ENCODE results near the gene ABLIM1. TPM values are rescaled to one million over a fixed set of nuclear protein-coding genes. Genes with fewer than 3 reads are reported as not detected.

ABLIM1 gene
- 3.1 and 8.5 TPM in 2 replicates for total RNA-seq

DNA sequence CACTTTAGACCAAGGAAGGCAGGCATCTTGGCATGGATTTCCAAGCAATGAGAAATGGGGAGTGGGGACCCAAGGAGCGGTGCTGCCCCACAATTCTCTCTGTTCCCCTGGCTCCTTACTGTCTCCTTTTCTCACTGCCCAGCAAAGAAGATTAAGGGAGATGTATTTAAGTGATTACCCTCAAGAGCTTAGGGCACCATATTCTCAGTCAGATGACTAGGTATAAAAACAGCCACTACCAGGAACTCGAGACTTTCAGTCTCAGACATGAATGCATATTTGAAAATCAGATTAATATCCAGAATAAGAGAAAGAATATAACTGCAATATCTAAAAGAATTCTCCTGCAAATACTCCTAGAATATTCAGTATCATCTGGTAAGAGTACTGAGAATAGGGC lies at the start of gene ABLIM1:
ABLIM1 (minus strand) TSS at position 101 of the 400 bp plus-strand sequence; CDS start at position 26, 75 bp downstream.

DNA sequence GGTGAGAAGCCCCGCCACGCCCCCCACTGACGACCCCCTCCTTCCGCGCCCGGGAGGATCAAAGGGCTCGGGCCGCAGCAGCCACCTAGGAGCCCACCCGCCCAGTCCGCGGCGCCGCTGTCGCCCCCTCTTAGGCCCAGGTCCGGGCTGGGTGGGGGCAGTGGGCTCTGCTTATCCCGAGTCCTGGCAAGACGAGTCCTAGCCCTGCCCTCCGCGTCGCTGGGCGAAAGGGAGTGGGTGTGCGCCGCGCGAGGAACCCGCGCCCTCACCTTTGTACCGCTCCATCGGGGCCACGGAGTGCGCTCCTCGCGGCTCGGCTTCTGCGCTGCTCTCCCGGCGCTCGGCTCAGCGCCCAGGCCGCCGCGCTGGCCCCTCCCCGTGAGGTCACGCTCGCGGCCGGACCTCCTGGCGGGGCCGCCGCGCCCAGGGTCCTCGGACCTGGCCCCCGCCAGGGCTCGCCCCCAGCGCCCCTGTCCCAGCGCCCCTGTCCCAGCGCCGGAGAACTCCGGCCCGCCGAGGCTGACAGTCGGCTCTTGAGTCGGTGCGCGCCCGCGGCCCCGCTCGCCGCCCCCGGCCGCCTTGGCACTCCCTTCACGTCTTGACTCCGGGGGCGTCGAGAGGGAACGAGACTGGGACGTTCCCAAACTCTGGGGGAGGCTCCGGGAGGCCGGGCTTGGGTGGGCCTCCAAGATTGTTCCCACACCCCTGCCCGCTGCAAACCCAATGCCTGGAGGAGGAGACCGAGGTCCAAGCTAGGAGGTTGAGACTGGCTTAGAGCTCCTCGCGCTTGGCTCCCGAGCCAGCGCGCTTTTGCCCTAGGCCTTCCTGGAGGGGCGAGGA lies 253.7 kb downstream of the ABLIM1 start, which contains the start of gene AFAP1L2:
AFAP1L2 (minus strand) TSS at position 332 of the 840 bp plus-strand sequence; CDS start at position 285, 47 bp downstream.

Other genes with a start within 250 kb of the ABLIM1 start
- gene FHIP2A, start 163.5 kb upstream of the ABLIM1 start, total RNA-seq, result 30.9 and 41.2 TPM in 2 replicates